GM06990 (cell line): Measurements from ENCODE around the gene SLC6A7.

Source experiments
- DNase-seq: peaks from one replicate; pipeline ENCODE4 v3.0.0-alpha.2; 2011; ENCODE audit not compliant: insufficient read length; ENCODE audit errors: extremely low read depth
- H3K27me3 ChIP-seq: replicated peaks from 2 replicates; pipeline ENCODE4 v1.6.0; 2011; ENCODE audit warnings: low read length; ENCODE audit not compliant: control insufficient read depth, insufficient read depth
- H3K36me3 ChIP-seq: 2 replicates; pipeline ENCODE4 v1.5.1; 2011; ENCODE audit warnings: low read length; ENCODE audit not compliant: control insufficient read depth, insufficient read depth
- H3K4me3 ChIP-seq: replicated peaks from 2 replicates; pipeline ENCODE4 v1.5.1; 2011; ENCODE audit warnings: low read depth, mild to moderate bottlenecking, control low read depth, low read length
- TF ChIP-seq, protein P1 (sequence below): IDR thresholded peaks from 2 replicates; pipeline ENCODE4 v1.5.1; 2011; ENCODE audit warnings: low read length, control low read depth, mild to moderate bottlenecking, inconsistent platforms; ENCODE audit not compliant: insufficient read depth, poor library complexity, severe bottlenecking

Gene SLC6A7

GRCh38 chr5:150157168-150157567 is 32.7 kb upstream of the SLC6A7 start:
- Histone ChIP-seq H3K27me3 (peaks cover 3% of the 10 kb centered on the region; the same call in 1 of the 2 replicates), H3K4me3 (no peak overlapping the region), H3K36me3 (no peaks in the 10 kb centered on the region)
- no peak for DNase-seq
- TF ChIP-seq, protein P1, sequence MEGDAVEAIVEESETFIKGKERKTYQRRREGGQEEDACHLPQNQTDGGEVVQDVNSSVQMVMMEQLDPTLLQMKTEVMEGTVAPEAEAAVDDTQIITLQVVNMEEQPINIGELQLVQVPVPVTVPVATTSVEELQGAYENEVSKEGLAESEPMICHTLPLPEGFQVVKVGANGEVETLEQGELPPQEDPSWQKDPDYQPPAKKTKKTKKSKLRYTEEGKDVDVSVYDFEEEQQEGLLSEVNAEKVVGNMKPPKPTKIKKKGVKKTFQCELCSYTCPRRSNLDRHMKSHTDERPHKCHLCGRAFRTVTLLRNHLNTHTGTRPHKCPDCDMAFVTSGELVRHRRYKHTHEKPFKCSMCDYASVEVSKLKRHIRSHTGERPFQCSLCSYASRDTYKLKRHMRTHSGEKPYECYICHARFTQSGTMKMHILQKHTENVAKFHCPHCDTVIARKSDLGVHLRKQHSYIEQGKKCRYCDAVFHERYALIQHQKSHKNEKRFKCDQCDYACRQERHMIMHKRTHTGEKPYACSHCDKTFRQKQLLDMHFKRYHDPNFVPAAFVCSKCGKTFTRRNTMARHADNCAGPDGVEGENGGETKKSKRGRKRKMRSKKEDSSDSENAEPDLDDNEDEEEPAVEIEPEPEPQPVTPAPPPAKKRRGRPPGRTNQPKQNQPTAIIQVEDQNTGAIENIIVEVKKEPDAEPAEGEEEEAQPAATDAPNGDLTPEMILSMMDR, result no peak

GRCh38 chr5:150158170-150158949 is 31.5 kb upstream of the SLC6A7 start:
- Histone ChIP-seq H3K27me3 (peaks cover 2% of the 10 kb centered on the region; the same call in 1 of the 2 replicates), H3K36me3 (no peaks in the 10 kb centered on the region), H3K4me3 (no peak overlapping the region)
- no peak for DNase-seq
- TF ChIP-seq, protein P1, result no peak

- Histone ChIP-seq H3K36me3 (no peaks in the 10 kb centered on the region), H3K27me3 (no peaks in the 10 kb centered on the region), H3K4me3 (no peak overlapping the region)
- TF ChIP-seq, protein P1, result no peak
- no peak for DNase-seq
Observed at GRCh38 chr5:150159031-150159430, 30.8 kb upstream of the SLC6A7 start.

GRCh38 chr5:150159741-150160179 is 30.1 kb upstream of the SLC6A7 start:
- no peaks in the 10 kb centered on the region for H3K36me3 ChIP-seq
- TF ChIP-seq, protein P1, result no peak
- DNase-seq, result no peak
- no peaks in the 10 kb centered on the region for H3K27me3 ChIP-seq
- H3K4me3 ChIP-seq, result no peak overlapping the region

- H3K36me3 ChIP-seq, result no peaks in the 10 kb centered on the region
- no peak overlapping the region for H3K4me3 ChIP-seq
- TF ChIP-seq, protein P1, result no peak
- no peak for DNase-seq
- no peaks in the 10 kb centered on the region for H3K27me3 ChIP-seq
Observed at GRCh38 chr5:150160448-150161081, 29.3 kb upstream of the SLC6A7 start.
